Transverse colon (tissue), 4 donors: ENCODE data around the gene AKT3. TPM values are rescaled to one million over a fixed set of nuclear protein-coding genes. Genes with fewer than 3 reads are reported as not detected.
"Not testable (repeated sequence)": the region's sequence is repeated elsewhere in the genome, so short reads cannot be mapped to it uniquely, and the experiment has no call there.

Source experiments
- DNase-seq: peaks from one replicate; pipeline ENCODE4 v3.0.0-alpha.2; 2019
- H3K27ac ChIP-seq, 4 donors: fragments of 200-600 bp; sonication (generic); 2 replicates each; pipeline ENCODE4 v1.5.1; 2016 to 2018; ENCODE audit warnings: inconsistent platforms in 4 of 4
- H3K27me3 ChIP-seq: fragments of 200-600 bp; sonication (generic); 2 replicates; pipeline ENCODE4 v1.5.1; 2017; ENCODE audit warnings: inconsistent platforms
- H3K36me3 ChIP-seq, 4 donors: fragments of 200-600 bp; sonication (generic); 2 replicates each; pipeline ENCODE4 v1.5.1; 2017 to 2019; ENCODE audit warnings: inconsistent platforms in 4 of 4
- H3K4me1 ChIP-seq, 4 donors: fragments of 200-600 bp; sonication (generic); 2 replicates each; pipeline ENCODE4 v1.5.1; 2017 to 2020; ENCODE audit warnings: inconsistent platforms in 4 of 4
- H3K4me3 ChIP-seq, 4 donors: fragments of 200-600 bp; sonication (generic); 1 replicate in 1 of 4; 2 replicates in 3 of 4; pipeline versions ENCODE4 v1.5.1 to v1.6.1; 2017 to 2019; ENCODE audit warnings: inconsistent platforms in 4 of 4
- H3K9me3 ChIP-seq, 2 donors: fragments of 200-600 bp; sonication (generic); 2 replicates each; pipeline ENCODE4 v1.5.1; 2017 to 2019; ENCODE audit warnings: inconsistent platforms in 2 of 2
- EP300 ChIP-seq: sonication (generic); formaldehyde crosslinking; IDR thresholded peaks from one replicate; pipeline ENCODE4 v1.6.1; 2017; ENCODE audit warnings: antibody characterized with exemption, low read depth
- POLR2A ChIP-seq: fragments of 450-650 bp; IDR thresholded peaks from one replicate; pipeline ENCODE4 v1.6.1; 2016; ENCODE audit warnings: antibody characterized with exemption, mild to moderate bottlenecking, moderate library complexity
- POLR2AphosphoS5 ChIP-seq, 3 donors: sonication (generic); formaldehyde crosslinking; IDR thresholded peaks; one replicate each; pipeline ENCODE4 v1.6.1; 2016; ENCODE audit warnings: antibody characterized with exemption in 3 of 3
- WGBS, 2 donors: methylation state at CpG; one replicate each; pipeline ENCODE4 v1.1.5; 2018; ENCODE audit warnings: low coverage in 1 of 2; 5-methylcytosine and 5-hydroxymethylcytosine counted together
- in situ Hi-C, 4 donors: fragments of 200-750 bp; cut with MboI; loops; one replicate each; pipeline versions ENCODE4 v1.15.0 to v1.15.1; 2017; ENCODE audit warnings: low sequenced_read_pairs in 3 of 4, low pct_ligation_motif_present in 1 of 4, low pct_unique_long_range_greater_than_20kb in 1 of 4
- intact Hi-C: fragments of 100-400 bp; cut with DNase I; formaldehyde crosslinking; loops from one replicate; pipeline ENCODE4 v1.15.1; 2023; ENCODE audit warnings: low total_unique reads
- total RNA-seq, 4 donors: library from RNA; depleted of rRNA; stranded (reverse); fragments of >200 nt; gene quantifications; one replicate each; pipeline ENCODE4 v1.1.0, GENCODE V29; 2016
- TF ChIP-seq, protein P1 (sequence below), 5 experiments: fragments of 200-600 bp in 3 of 5; fragments of 450-650 bp in 2 of 5; sonication (generic) in 3 of 5; IDR thresholded peaks; 1 replicate in 2 of 5; 2 replicates in 3 of 5; pipeline ENCODE4 v1.5.1; 2016 to 2017; ENCODE audit warnings: antibody characterized with exemption in 5 of 5, inconsistent platforms in 3 of 5, mild to moderate bottlenecking in 2 of 5, moderate library complexity in 1 of 5

AKT3 gene
- total RNA-seq, 4 donors from 2014 or later: 9.8 to 27.2 (median 19.4) TPM

DNA sequence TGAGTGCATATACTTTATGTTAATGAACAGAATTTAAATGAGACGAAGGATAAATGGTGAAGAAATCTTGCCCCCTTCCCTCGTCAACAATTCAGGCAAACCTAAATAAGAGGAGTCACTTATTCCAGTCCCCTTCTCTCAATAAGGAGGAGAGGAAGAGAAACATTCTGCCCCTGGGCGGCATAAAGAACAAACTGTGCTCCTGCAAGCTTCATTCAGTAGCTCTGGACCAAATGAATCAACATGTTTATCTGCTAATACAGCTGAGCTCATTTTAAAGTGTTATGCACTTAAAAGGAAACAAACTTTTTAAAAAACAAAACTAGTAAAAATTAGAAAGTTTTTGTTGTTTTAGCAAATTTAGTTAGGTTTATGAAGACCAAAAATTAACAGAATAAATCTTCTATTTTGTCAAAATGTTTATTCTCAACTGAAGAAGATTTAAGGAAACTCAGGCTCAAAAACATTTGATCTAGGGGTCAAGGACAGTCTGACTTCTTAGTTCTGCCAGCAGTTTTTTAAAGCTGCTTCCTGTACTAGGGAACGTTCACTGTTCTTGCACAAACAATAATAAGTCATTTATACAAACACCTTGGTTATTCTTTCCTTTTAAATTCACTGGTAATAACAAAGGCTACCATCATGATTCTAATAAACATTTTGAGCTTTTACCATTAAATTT, 58.3 kb downstream of the AKT3 start:
- TF ChIP-seq, protein P1, sequence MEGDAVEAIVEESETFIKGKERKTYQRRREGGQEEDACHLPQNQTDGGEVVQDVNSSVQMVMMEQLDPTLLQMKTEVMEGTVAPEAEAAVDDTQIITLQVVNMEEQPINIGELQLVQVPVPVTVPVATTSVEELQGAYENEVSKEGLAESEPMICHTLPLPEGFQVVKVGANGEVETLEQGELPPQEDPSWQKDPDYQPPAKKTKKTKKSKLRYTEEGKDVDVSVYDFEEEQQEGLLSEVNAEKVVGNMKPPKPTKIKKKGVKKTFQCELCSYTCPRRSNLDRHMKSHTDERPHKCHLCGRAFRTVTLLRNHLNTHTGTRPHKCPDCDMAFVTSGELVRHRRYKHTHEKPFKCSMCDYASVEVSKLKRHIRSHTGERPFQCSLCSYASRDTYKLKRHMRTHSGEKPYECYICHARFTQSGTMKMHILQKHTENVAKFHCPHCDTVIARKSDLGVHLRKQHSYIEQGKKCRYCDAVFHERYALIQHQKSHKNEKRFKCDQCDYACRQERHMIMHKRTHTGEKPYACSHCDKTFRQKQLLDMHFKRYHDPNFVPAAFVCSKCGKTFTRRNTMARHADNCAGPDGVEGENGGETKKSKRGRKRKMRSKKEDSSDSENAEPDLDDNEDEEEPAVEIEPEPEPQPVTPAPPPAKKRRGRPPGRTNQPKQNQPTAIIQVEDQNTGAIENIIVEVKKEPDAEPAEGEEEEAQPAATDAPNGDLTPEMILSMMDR (IDR thresholded peaks at IDR 0.05): no peak
- TF ChIP-seq POLR2A (no peak), POLR2AphosphoS5 (IDR thresholded peaks at IDR 0.05) (peak in 1 of 3 donors; percentile 53), EP300 (peak; percentile 24)
- Histone ChIP-seq H3K36me3 (no peaks in the 10 kb centered on the region), H3K4me3 (no peak overlapping the region), H3K27me3 (no peaks in the 10 kb centered on the region), H3K9me3 (no peaks in the 10 kb centered on the region), H3K27ac (peak overlapping the region; percentile 15 to 56 (median 24)), H3K4me1 (peaks cover 5 to 46% (median 12%) of the 10 kb centered on the region in 4 donors)
- DNase-seq: peak; percentile 9
- 35 to 61% methylated on average over 4 of the region's 4 CpGs for WGBS, 2 donors
- in situ Hi-C loops (no loop called here), intact Hi-C loops (no loop called here)

DNA sequence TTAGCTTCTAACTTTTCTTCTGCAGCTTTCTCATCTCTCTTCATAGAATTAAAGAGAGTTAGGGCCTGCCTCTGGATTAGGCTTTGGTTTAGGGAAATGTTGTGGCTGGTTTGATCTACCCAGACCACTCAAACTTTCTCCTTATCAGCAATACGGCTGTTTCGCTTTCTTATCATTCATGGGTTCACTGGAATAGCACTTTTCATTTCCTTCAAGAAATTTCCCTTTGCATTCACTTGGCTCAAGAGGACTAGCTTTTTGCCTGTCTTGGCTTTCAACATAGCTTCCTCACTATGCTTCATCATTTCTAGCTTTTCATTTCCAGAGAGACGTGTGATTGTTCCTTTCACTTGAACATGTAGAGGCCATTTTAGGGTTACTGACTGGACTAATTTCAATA, 59.6 kb downstream of the AKT3 start:
- 89 to 100% methylated on average over 1 to 3 of the region's 3 CpGs for WGBS, 2 donors
- no peaks in the 10 kb centered on the region for H3K27me3 ChIP-seq
- intact Hi-C loops (no loop called here), in situ Hi-C loops (no loop called here)
- no peak for DNase-seq
- TF ChIP-seq POLR2A: no peak
- no peaks in the 10 kb centered on the region for H3K9me3 ChIP-seq
- no peaks in the 10 kb centered on the region for H3K36me3 ChIP-seq
- peak overlapping the region in 3 of 4 donors; percentile 15 to 56 (median 20) for H3K27ac ChIP-seq
- peaks cover 5 to 56% (median 16%) of the 10 kb centered on the region in 4 donors for H3K4me1 ChIP-seq
- no peak overlapping the region for H3K4me3 ChIP-seq

DNA sequence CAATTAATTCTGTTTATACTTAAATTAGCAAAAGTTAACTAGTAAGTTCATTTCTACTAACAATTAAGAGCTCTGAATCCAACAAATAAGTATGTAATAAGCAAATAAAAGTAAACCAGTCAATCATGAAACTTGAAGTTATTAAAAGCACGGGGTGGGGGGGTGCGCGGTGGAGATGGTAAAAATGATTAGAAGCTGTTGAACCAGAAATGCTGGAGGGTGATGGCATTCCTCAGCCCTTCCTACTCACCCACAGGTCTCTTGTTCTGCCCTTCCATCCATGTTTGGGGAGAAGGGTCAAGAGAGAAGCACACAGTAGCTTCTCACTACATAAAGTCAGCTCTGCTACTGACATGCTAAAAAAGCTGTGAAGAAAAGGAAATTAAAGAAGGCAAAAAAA, 63.5 kb downstream of the AKT3 start:
- H3K4me1 ChIP-seq: peaks cover 0 to 35% (median 6%) of the 10 kb centered on the region in 4 donors
- TF ChIP-seq, protein P1 (IDR thresholded peaks at IDR 0.05): no peak
- TF ChIP-seq POLR2A (no peak), EP300 (no peak), POLR2AphosphoS5 (IDR thresholded peaks at IDR 0.05) (no peak)
- H3K9me3 ChIP-seq: no peaks in the 10 kb centered on the region
- no peaks in the 10 kb centered on the region for H3K36me3 ChIP-seq
- no peak for DNase-seq
- in situ Hi-C loops: no loop called here
- H3K27ac ChIP-seq: no peak overlapping the region
- intact Hi-C loops: no loop called here
- 87% methylated on average over 3 of the region's 3 CpGs for WGBS, 2 donors
- H3K4me3 ChIP-seq: no peak overlapping the region
- no peaks in the 10 kb centered on the region for H3K27me3 ChIP-seq

DNA sequence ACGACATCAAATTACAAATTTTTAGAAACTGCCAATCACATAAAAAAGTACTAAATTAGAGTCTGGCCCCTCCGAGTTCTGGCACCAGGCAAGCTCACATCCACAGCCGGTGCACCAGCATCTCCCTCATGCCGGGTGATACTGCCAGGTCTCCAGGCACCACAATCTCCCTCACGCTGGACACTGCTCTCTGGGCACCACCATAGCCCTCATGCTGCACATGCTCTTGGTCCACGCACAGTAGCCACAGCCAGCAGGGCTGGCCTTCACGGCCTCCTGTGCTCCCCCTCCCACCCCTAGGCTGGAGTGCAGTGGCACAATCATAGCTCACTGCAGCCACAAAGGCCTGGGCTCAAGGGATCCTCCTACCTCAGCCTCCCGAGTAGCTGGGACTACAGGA, 65.5 kb downstream of the AKT3 start:
- 88 to 95% methylated on average over 4 to 8 of the region's 8 CpGs for WGBS, 2 donors
- Histone ChIP-seq H3K4me1 (peaks cover 0 to 15% (median 4%) of the 10 kb centered on the region in 4 donors), H3K27ac (no peak overlapping the region), H3K4me3 (no peak overlapping the region), H3K36me3 (no peaks in the 10 kb centered on the region), H3K27me3 (no peaks in the 10 kb centered on the region), H3K9me3 (no peaks in the 10 kb centered on the region)
- in situ Hi-C loops (no loop called here), intact Hi-C loops (no loop called here)
- DNase-seq: no peak
- no peak for TF ChIP-seq EP300

DNA sequence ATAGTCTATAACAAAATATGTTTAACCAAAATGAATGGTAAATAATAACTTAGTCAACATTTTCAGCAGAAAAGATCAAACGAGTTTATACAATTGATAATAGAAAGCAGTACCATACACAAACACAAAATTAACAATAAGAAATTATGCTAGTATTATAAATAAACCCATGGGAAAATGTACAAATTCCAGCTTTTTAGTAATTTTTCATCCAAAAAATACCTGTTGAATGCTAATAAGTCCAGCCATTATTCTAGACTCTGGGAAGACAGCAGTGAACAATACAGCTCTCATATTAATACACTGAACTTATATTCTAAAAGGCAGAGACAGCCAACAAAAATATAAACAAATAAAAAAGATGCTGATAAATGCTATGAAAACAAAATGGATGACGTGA, 66.3 kb downstream of the AKT3 start:
- Histone ChIP-seq H3K4me1 (peaks cover 0 to 15% (median 4%) of the 10 kb centered on the region in 4 donors), H3K9me3 (no peaks in the 10 kb centered on the region), H3K4me3 (no peak overlapping the region), H3K27ac (no peak overlapping the region), H3K36me3 (no peaks in the 10 kb centered on the region), H3K27me3 (no peaks in the 10 kb centered on the region)
- no peak for DNase-seq
- WGBS, 2 donors: 54 to 65% methylated on average over 2 of the region's 2 CpGs
- in situ Hi-C loops: no loop called here
- intact Hi-C loops: no loop called here
- no peak for TF ChIP-seq POLR2AphosphoS5 (IDR thresholded peaks at IDR 0.05)
- no peak for TF ChIP-seq EP300
- TF ChIP-seq, protein P1 (IDR thresholded peaks at IDR 0.05): no peak
- TF ChIP-seq POLR2A: no peak

DNA sequence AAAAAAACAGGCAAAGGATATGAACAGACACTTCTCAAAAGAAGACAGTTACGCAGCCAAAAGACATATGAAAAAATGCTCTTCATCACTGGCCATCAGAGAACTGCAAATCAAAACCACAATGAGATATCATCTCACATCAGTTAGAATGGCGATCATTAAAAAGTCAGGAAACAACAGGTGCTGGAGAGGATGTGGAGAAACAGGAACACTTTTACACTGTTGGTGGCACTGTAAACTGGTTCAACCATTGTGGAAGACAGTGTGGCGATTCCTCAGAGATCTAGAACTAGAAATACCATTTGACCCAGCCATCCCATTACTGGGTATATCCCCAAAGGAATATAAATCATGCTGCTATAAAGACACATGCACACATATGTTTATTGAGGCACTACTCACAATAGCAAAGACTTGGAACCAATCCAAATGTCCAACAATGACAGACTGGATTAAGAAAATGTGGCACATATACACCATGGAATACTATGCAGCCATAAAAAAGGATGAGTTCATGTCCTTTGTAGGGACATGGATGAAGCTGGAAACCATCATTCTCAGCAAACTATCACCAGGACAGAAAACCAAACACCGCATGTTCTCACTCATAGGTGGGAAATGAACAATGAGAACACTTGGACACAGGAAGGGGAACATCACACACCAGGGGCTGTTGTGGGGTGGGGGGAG, 77.5 kb downstream of the AKT3 start:
- 88 to 95% methylated on average over 2 to 4 of the region's 4 CpGs for WGBS, 2 donors
- DNase-seq, H3K36me3 ChIP-seq, H3K4me3 ChIP-seq, H3K27me3 ChIP-seq, in situ Hi-C loops, H3K27ac ChIP-seq, H3K4me1 ChIP-seq, H3K9me3 ChIP-seq, intact Hi-C loops: not testable (repeated sequence)
